T-helper 2 cell (primary cell): Measurements from ENCODE around the gene TRIM69.

ENCODE experiments used
- DNase-seq, 5 experiments: peaks; one replicate each; pipeline versions ENCODE4 v3.0.0 to v3.0.0-alpha.2; 2012 to 2022

TRIM69 gene

DNA sequence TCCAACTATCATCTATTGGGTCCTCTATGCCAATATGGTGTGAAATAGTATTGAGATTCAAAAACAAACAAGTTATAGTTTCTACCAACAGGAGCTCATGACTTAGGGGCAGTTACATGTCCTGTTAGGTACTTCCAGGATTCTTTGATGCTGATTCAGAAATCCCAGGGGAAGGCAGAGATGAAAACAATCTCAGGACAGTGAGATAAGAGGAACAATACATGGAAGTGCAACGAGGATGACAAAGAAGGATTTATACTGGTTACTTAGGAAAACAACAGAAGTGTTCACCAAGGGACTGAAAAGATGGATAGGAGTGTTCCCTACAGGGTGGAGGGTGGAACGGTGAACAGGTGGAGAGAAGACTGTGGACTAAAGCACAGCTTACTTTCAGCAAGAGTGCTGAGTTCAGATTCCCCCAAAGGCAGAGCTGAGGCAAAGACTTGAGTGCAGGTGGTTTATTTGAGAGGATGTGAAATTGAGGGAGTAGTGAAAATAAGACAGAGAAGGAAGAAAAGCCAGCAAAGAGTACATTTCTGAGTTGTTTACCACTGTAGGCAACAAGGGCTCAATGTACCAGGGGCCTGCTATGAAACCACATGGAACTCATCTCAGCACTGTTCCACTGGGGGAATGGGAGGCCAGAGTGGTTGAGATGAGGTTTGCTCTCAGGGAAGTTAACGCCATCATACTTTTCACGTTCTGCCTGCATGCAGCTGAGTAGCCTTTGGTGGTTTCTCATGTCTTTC, 68.1 kb downstream of the TRIM69 start:
- peak in 1 of 5 experiments; percentile 21 for DNase-seq

DNA sequence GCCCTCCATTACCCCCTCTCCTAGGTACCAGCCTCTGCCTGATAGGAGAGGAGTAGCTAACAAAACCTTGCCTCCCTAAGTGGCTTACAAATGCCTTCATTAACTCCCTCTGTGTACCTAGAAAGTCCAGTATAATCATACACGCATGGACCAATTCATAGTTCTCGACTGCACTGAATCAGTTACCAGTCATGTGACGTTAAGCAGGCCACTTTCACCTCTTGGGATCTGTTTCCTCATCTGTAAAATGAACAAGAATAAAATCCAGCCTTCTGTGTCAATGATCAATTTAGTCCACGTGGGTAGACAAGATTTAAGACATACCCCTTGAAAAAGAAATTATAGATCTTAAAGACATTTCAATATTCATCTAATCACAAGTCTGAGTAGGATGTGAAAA, 72.2 kb downstream of the TRIM69 start:
- no peak for DNase-seq

DNA sequence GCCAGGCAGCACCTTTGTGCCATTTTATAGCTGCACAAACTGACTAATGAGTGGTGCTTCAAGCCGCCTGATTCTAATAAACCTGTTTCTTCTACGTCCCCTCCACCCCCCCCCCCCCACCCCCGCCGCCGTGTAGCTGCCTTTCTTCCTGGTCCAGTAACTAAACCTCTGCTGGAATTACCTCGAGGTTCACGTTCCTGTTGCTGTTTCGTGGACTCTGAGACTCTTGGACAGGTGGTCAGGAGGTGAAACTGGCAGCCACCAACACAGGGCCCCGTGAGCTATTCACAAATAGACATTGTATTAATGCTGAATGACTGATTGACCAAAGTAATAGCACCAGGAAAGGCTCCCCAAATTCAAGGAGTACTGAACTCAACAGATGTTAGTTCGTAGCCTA, 73.9 kb downstream of the TRIM69 start:
- DNase-seq, result no peak

DNA sequence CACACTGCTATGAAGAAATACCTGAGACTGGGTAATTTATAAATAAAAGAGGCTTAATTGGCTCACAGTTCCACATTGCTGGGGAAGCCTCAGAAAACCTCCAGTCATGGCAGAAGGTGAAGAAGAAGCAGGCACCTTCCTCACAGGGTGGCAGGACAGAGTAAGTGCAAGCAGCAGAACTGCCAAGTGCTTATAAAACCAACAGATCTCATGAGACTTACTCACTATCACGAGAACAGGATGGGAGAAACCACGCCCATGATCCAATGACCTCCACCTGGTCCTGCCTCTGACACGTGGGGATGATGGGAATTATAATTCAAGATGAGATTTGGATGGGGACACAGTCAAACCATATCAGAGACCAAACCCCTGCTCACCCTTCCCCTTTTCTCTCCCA, 75.0 kb downstream of the TRIM69 start:
- no peak for DNase-seq

DNA sequence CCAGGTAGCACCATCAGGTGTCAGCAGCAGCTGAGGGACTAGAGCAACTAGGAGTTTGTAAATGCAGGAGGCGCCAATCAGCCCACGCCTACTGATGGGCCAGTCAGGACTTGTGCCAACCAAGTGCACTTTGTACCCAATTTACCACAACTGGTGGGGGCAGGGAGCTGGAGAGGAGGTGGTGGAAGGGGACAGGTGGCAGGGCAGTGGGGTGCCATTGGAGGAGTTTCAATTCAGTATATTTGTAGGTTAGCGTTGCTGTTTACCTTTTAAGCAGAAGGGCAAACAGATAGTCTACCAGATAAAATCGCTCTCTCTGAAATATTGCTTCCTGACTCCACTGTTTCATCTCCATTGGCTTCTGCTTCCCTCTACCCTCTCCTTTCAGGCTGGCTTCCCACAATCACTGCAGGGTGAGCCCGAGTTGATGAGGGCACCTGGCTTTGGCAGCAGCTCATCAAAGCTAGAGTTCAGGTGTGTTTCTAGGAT, 75.7 kb downstream of the TRIM69 start:
- no peak for DNase-seq

DNA sequence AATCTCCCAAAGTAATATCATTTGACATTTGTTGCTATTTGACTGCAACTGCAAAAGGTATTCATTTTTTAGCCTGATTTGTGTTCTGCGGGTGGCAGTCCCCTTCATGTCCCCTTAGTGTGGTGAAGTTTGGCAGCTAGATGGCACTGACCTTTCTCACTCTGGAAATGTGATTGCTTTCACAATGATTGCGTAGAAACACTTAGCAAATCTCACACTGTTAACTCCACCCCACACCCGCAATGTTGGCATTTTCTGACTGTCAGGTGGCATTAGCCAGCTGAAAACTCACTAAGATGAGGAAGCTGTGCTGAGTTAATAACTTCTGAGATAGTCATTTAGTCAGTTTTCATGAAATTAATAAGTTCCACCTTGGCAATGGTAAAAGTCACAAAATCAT, 76.9 kb downstream of the TRIM69 start:
- DNase-seq, result peak in 1 of 5 experiments; percentile 19
